SKM-1 (cell line): Measurements from ENCODE around the gene OR52A1.
A peak's percentile ranks its signal among the peaks of the same experiment; 100 is the strongest.
"Not testable (repeated sequence)": the region's sequence is repeated elsewhere in the genome, so short reads cannot be mapped to it uniquely, and the experiment has no call there.

Experiments used
- DNase-seq: peaks from one replicate; lab custom pipeline; 2025; ENCODE audit not compliant: unreplicated experiment; lab: John Stamatoyannopoulos, UW

The OR52A1 gene

GRCh38 chr11:5154657-5155056 is at the start of gene OR52A1:
Gene OR52A1, minus strand, starts transcription at chr11:5154757. Its CDS starts 2,388 bp downstream, at chr11:5152369.
- DNase-seq, result no peak

- DNase-seq, result no peak
Observed at GRCh38 chr11:5203366-5203765, 48.8 kb upstream of the OR52A1 start.

- DNase-seq, result no peak
Observed at GRCh38 chr11:5200582-5200981, 46.0 kb upstream of the OR52A1 start, which contains the start of gene OR51V1. Gene OR51V1, minus strand, starts transcription at chr11:5200682. Its CDS starts 0 bp downstream, at chr11:5200682.

GRCh38 chr11:5198285-5198684 is 43.7 kb upstream of the OR52A1 start:
- no peak for DNase-seq

GRCh38 chr11:5197536-5197935 is 43.0 kb upstream of the OR52A1 start:
- DNase-seq, result peak; percentile 6

GRCh38 chr11:5196731-5197130 is 42.2 kb upstream of the OR52A1 start:
- DNase-seq, result no peak

- no peak for DNase-seq
Observed at GRCh38 chr11:5196067-5196466, 41.5 kb upstream of the OR52A1 start.

GRCh38 chr11:5192738-5193137 is 38.2 kb upstream of the OR52A1 start:
- DNase-seq, result no peak

- DNase-seq, result no peak
Observed at GRCh38 chr11:5188201-5188600, 33.6 kb upstream of the OR52A1 start.

- DNase-seq, result no peak
Observed at GRCh38 chr11:5178046-5178837, 23.7 kb upstream of the OR52A1 start.

GRCh38 chr11:5174934-5175333 is 20.4 kb upstream of the OR52A1 start:
- no peak for DNase-seq

- no peak for DNase-seq
Observed at GRCh38 chr11:5171856-5172255, 17.3 kb upstream of the OR52A1 start.

- not testable (repeated sequence) for DNase-seq
Observed at GRCh38 chr11:5165898-5166297, 11.3 kb upstream of the OR52A1 start.

GRCh38 chr11:5164807-5165206 is 10.2 kb upstream of the OR52A1 start:
- not testable (repeated sequence) for DNase-seq

GRCh38 chr11:5161045-5161444 is 6.5 kb upstream of the OR52A1 start:
- not testable (repeated sequence) for DNase-seq

- not testable (repeated sequence) for DNase-seq
Observed at GRCh38 chr11:5160217-5160616, 5.7 kb upstream of the OR52A1 start.

GRCh38 chr11:5159806-5160205 is 5.2 kb upstream of the OR52A1 start:
- no peak for DNase-seq

- no peak for DNase-seq
Observed at GRCh38 chr11:5153574-5154431, 754 bp downstream of the OR52A1 start.

GRCh38 chr11:5151713-5152153 is 2.8 kb downstream of the OR52A1 start:
- no peak for DNase-seq

GRCh38 chr11:5144206-5144605 is 10.4 kb downstream of the OR52A1 start:
- not testable (repeated sequence) for DNase-seq

- DNase-seq, result no peak
Observed at GRCh38 chr11:5137996-5138395, 16.6 kb downstream of the OR52A1 start, which contains the start of gene OR52A5. Gene OR52A5, minus strand, starts transcription at chr11:5138356. Its CDS starts 5,714 bp downstream, at chr11:5132642.

- DNase-seq, result no peak
Observed at GRCh38 chr11:5137014-5137413, 17.5 kb downstream of the OR52A1 start.
